Skeletal muscle satellite cell (primary cell): Measurements from ENCODE around the gene NCKAP5.

Source experiments
- H3K27me3 ChIP-seq: 2 replicates; pipeline ENCODE4 v1.7.0; 2013; ENCODE audit warnings: low read length; ENCODE audit not compliant: control insufficient read depth, insufficient read depth
- H3K36me3 ChIP-seq: 2 replicates; pipeline ENCODE4 v1.7.0; 2013; ENCODE audit warnings: mild to moderate bottlenecking, control low read depth, low read length; ENCODE audit not compliant: insufficient read depth
- H3K4me1 ChIP-seq: 2 replicates; pipeline ENCODE4 v1.7.0; 2013; ENCODE audit warnings: low read length; ENCODE audit not compliant: control insufficient read depth, insufficient read depth
- H3K4me2 ChIP-seq: 2 replicates; pipeline ENCODE4 v1.7.0; 2013; ENCODE audit warnings: mild to moderate bottlenecking, low read length
- H3K4me3 ChIP-seq: 2 replicates; pipeline ENCODE4 v1.7.0; 2013; ENCODE audit warnings: low read length
- H3K9ac ChIP-seq: 2 replicates; pipeline ENCODE4 v1.7.0; 2013; ENCODE audit warnings: mild to moderate bottlenecking, low read depth, low read length, moderate library complexity
- H3K9me3 ChIP-seq: replicated peaks from 2 replicates; pipeline ENCODE4 v1.7.0; 2013; ENCODE audit warnings: mild to moderate bottlenecking, control low read depth, low read length

Gene NCKAP5

DNA sequence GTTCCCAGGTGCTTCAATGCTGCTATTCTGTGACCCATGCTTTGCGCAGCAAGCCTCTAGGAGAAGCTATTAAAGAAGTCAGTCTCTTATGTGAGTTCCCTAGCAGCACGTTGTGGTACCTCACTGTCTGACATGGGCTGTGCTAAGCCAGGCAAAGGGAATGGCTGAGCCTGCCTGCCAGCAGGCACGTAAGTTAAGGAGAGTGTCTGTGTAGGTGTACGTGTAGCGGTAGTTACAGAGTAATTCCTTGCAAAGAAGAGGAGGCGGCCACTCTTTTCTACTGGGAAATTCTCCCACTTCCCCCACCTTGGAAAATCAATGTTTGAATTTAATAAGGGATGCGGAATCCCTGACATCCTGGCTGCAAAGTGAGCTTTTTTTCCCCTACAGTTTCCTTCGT lies 774.7 kb downstream of the NCKAP5 start:
- Histone ChIP-seq H3K4me2 (no peak overlapping the region), H3K4me3 (no peak overlapping the region), H3K27me3 (no peaks in the 10 kb centered on the region), H3K4me1 (peaks cover 6% of the 10 kb centered on the region), H3K36me3 (no peaks in the 10 kb centered on the region), H3K9me3 (no peaks in the 10 kb centered on the region), H3K9ac (no peak overlapping the region)

GRCh38 chr2:132790207-132790785 lies 778.0 kb downstream of the NCKAP5 start:
- no peaks in the 10 kb centered on the region for H3K9me3 ChIP-seq
- H3K4me2 ChIP-seq, result no peak overlapping the region
- H3K36me3 ChIP-seq, result no peaks in the 10 kb centered on the region
- H3K4me1 ChIP-seq, result no peaks in the 10 kb centered on the region
- no peak overlapping the region for H3K9ac ChIP-seq
- H3K4me3 ChIP-seq, result no peak overlapping the region
- no peaks in the 10 kb centered on the region for H3K27me3 ChIP-seq

DNA sequence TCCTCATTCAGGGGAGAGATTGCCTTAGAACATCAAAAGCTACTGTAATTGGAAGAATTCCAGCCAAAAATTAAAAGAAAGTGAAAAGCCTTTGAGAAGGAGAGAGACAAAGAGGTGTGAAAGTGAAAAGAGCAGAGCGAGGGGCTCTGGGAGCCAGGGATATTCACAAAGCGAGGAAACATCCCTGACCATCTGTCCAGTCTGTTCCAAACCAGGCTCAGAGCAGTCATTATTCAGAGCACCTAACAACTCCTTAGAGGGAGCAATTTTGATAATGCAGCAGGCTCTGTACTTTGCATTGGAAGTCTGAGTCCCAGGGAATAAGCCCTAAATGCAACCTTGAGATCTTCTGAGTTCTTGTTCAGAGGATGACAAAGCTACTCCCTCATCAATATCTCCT lies 779.2 kb downstream of the NCKAP5 start:
- H3K4me1 ChIP-seq, result no peaks in the 10 kb centered on the region
- H3K4me3 ChIP-seq, result no peak overlapping the region
- no peaks in the 10 kb centered on the region for H3K36me3 ChIP-seq
- H3K4me2 ChIP-seq, result no peak overlapping the region
- H3K27me3 ChIP-seq, result no peaks in the 10 kb centered on the region
- H3K9ac ChIP-seq, result no peak overlapping the region
- H3K9me3 ChIP-seq, result no peaks in the 10 kb centered on the region

GRCh38 chr2:132788310-132788838 lies 779.9 kb downstream of the NCKAP5 start:
- H3K27me3 ChIP-seq, result no peaks in the 10 kb centered on the region
- H3K9ac ChIP-seq, result no peak overlapping the region
- H3K36me3 ChIP-seq, result no peaks in the 10 kb centered on the region
- H3K4me2 ChIP-seq, result no peak overlapping the region
- no peaks in the 10 kb centered on the region for H3K4me1 ChIP-seq
- H3K9me3 ChIP-seq, result no peaks in the 10 kb centered on the region
- H3K4me3 ChIP-seq, result no peak overlapping the region

- H3K9ac ChIP-seq, result no peak overlapping the region
- no peaks in the 10 kb centered on the region for H3K36me3 ChIP-seq
- H3K4me2 ChIP-seq, result no peak overlapping the region
- H3K4me1 ChIP-seq, result no peaks in the 10 kb centered on the region
- no peaks in the 10 kb centered on the region for H3K27me3 ChIP-seq
- H3K9me3 ChIP-seq, result no peaks in the 10 kb centered on the region
- no peak overlapping the region for H3K4me3 ChIP-seq
These were observed 784.4 kb downstream of the NCKAP5 start for GRCh38 chr2:132783883-132784282.

DNA sequence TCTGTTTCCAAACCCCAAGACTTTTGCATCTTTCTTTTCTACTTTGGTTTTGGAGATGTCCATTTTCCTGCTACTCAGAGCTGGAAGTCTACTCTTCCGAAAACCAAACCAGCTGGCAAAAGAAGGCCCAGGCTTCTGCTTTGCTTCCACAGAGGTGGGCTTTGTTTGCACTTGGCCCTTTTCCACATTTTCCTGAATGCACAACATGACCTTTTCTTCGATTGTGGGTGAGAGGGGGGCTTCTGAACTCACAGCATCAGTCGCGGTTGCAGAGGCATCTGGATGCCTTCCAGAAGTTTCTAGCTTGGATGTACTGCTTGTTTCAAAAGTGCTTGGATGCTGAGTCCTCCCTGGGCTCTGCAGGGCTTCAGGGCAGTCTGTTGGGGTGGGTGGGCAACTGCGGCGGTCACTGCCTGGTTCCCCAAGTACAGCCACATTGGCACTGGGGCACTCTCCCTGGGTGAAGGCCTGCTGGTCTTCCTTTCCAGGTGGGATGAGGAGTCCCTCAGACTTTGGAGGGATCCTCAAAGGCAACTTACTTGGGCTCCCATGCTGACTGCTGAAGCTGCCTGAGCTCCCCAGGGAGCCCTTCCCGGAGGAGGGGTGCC lies 786.0 kb downstream of the NCKAP5 start:
- Histone ChIP-seq H3K4me2 (no peak overlapping the region), H3K4me3 (no peak overlapping the region), H3K9me3 (no peaks in the 10 kb centered on the region), H3K9ac (no peak overlapping the region), H3K4me1 (no peaks in the 10 kb centered on the region), H3K36me3 (no peaks in the 10 kb centered on the region), H3K27me3 (no peaks in the 10 kb centered on the region)

GRCh38 chr2:132780651-132781050 lies 787.6 kb downstream of the NCKAP5 start:
- no peak overlapping the region for H3K4me2 ChIP-seq
- no peak overlapping the region for H3K9ac ChIP-seq
- H3K27me3 ChIP-seq, result no peaks in the 10 kb centered on the region
- no peak overlapping the region for H3K4me3 ChIP-seq
- no peaks in the 10 kb centered on the region for H3K36me3 ChIP-seq
- no peaks in the 10 kb centered on the region for H3K4me1 ChIP-seq
- H3K9me3 ChIP-seq, result no peaks in the 10 kb centered on the region

- Histone ChIP-seq H3K9me3 (no peaks in the 10 kb centered on the region), H3K4me1 (no peaks in the 10 kb centered on the region), H3K27me3 (no peaks in the 10 kb centered on the region), H3K4me2 (no peak overlapping the region), H3K36me3 (no peaks in the 10 kb centered on the region), H3K4me3 (no peak overlapping the region), H3K9ac (no peak overlapping the region)
These were observed 789.0 kb downstream of the NCKAP5 start for GRCh38 chr2:132779206-132779721.

- H3K36me3 ChIP-seq, result no peaks in the 10 kb centered on the region
- H3K4me3 ChIP-seq, result no peak overlapping the region
These were observed 792.0 kb downstream of the NCKAP5 start for GRCh38 chr2:132776287-132776686.

DNA sequence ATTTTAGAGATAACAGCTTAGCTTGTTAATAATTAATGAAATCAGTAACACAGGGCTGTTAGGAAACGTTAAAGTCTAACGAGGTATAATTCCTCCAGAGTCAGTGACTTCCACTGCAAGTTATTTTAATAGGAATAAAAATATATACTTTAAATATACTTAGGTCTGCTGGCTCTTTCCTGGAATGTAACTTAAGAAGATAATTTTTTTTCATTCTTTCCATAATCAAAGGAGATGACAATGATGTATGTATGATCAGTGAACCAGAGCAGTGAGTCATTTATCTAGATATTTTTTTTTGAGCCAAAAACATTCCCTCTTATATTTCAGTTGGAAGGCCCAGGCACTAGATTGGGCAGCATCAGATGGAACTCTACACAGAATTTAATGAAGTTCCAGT lies 794.1 kb downstream of the NCKAP5 start:
- H3K36me3 ChIP-seq, result no peaks in the 10 kb centered on the region
- H3K4me2 ChIP-seq, result no peak overlapping the region
- no peak overlapping the region for H3K9ac ChIP-seq
- H3K9me3 ChIP-seq, result no peaks in the 10 kb centered on the region
- no peaks in the 10 kb centered on the region for H3K27me3 ChIP-seq
- no peak overlapping the region for H3K4me3 ChIP-seq
- no peaks in the 10 kb centered on the region for H3K4me1 ChIP-seq

More at GRCh38 chr2:132776287-132776686, 792.0 kb downstream of the NCKAP5 start:
- no peak overlapping the region for H3K9ac ChIP-seq
- no peaks in the 10 kb centered on the region for H3K27me3 ChIP-seq
- H3K9me3 ChIP-seq, result no peaks in the 10 kb centered on the region
- H3K4me1 ChIP-seq, result no peaks in the 10 kb centered on the region
- no peak overlapping the region for H3K4me2 ChIP-seq

- H3K9me3 ChIP-seq, result no peaks in the 10 kb centered on the region
- no peak overlapping the region for H3K4me2 ChIP-seq
- no peaks in the 10 kb centered on the region for H3K4me1 ChIP-seq
- H3K9ac ChIP-seq, result no peak overlapping the region
- no peaks in the 10 kb centered on the region for H3K36me3 ChIP-seq
- no peaks in the 10 kb centered on the region for H3K27me3 ChIP-seq
- H3K4me3 ChIP-seq, result no peak overlapping the region
These were observed 794.9 kb downstream of the NCKAP5 start for GRCh38 chr2:132773331-132773730.

GRCh38 chr2:132772340-132772739 lies 795.9 kb downstream of the NCKAP5 start:
- no peak overlapping the region for H3K9ac ChIP-seq
- H3K4me3 ChIP-seq, result no peak overlapping the region
- H3K9me3 ChIP-seq, result no peaks in the 10 kb centered on the region
- H3K4me2 ChIP-seq, result no peak overlapping the region
- no peaks in the 10 kb centered on the region for H3K36me3 ChIP-seq
- no peaks in the 10 kb centered on the region for H3K27me3 ChIP-seq
- no peaks in the 10 kb centered on the region for H3K4me1 ChIP-seq
